Ovary (tissue), 3 donors: ENCODE measurements around the gene ZNF205.

Experiments used
- CTCF ChIP-seq, 3 donors: fragments of 450-650 bp in 2 of 3; fragments of 200-600 bp in 1 of 3; IDR thresholded peaks; one replicate each; pipeline versions ENCODE4 v1.5.1 to v1.8.0; 2016 to 2022; ENCODE audit warnings: antibody characterized with exemption in 3 of 3, mild to moderate bottlenecking in 1 of 3
- EP300 ChIP-seq: sonication (generic); formaldehyde crosslinking; IDR thresholded peaks from one replicate; pipeline ENCODE4 v1.6.1; 2017; ENCODE audit warnings: antibody characterized with exemption
- POLR2A ChIP-seq: fragments of 450-650 bp; IDR thresholded peaks from one replicate; pipeline ENCODE4 v1.6.1; 2017; ENCODE audit warnings: antibody characterized with exemption, mild to moderate bottlenecking, moderate library complexity
- donor health status: DM: no; HTN: no; CAD: no.

- no peak for TF ChIP-seq POLR2A
- TF ChIP-seq CTCF (IDR thresholded peaks at IDR 0.05) = no peak
- TF ChIP-seq EP300 = no peak
These were observed 24.9 kb downstream of the ZNF205 start for GRCh38 chr16:3137267-3137666.
